ENCODE results near the gene FOXO3.

DNA sequence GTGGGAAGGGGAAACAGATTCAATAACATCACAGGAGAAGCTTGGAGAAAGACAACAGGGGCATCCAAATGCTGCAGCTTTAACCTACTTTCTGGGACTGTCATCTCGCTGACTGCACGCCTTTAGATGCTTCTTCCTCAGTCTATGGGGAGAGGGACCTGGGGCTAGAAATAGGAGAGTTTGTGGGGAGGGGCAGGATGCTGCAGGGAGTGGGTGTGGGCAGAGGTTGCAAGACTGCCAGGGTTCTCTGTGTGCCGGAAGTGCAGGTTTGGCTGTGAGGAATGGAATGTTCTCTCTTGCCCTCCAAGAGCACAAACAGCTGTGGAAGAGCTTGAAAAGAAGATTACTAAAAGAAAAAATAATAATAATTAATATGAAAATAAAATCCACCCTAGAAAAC lies 93.2 kb downstream of the FOXO3 start:
- TF ChIP-seq, protein P1, sequence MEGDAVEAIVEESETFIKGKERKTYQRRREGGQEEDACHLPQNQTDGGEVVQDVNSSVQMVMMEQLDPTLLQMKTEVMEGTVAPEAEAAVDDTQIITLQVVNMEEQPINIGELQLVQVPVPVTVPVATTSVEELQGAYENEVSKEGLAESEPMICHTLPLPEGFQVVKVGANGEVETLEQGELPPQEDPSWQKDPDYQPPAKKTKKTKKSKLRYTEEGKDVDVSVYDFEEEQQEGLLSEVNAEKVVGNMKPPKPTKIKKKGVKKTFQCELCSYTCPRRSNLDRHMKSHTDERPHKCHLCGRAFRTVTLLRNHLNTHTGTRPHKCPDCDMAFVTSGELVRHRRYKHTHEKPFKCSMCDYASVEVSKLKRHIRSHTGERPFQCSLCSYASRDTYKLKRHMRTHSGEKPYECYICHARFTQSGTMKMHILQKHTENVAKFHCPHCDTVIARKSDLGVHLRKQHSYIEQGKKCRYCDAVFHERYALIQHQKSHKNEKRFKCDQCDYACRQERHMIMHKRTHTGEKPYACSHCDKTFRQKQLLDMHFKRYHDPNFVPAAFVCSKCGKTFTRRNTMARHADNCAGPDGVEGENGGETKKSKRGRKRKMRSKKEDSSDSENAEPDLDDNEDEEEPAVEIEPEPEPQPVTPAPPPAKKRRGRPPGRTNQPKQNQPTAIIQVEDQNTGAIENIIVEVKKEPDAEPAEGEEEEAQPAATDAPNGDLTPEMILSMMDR (IDR thresholded peaks at IDR 0.05): no peak
- no peak for TF ChIP-seq POLR2A (IDR thresholded peaks at IDR 0.05)
